HCT116 (cell line): ENCODE results near the gene KCNN3. TPM values are rescaled to one million over a fixed set of nuclear protein-coding genes. Genes with fewer than 3 reads are reported as not detected.

ENCODE experiments used
- ATAC-seq: fragments of 200-7000 bp; cut with Tn5 transposase; 2 replicates; pipeline ENCODE4 v1.9.1; 2020; ENCODE audit warnings: mild to moderate bottlenecking, moderate library complexity
- BruUV-seq: library from RNA; stranded (reverse); fragments of 400-500 nt; replicated peaks from 2 replicates; lab custom pipeline; 2021; lab: Mats Ljungman, UMichigan
- CTCF ChIA-PET: fragments of 300-600 bp; sonication (Branson Sonifier 250); formaldehyde crosslinking; loops from one replicate; lab custom pipeline; 2021; ENCODE audit warnings: antibody characterized with exemption; lab: Charles Lee
- POLR2A ChIA-PET: fragments of 300-600, 350-600 bp; sonication (Branson Sonifier 250); formaldehyde crosslinking; loops from one replicate; lab custom pipeline; 2021; ENCODE audit warnings: antibody characterized with exemption; lab: Charles Lee
- RAD21 ChIA-PET, 2 experiments: fragments of 300-600 bp; sonication (Branson Sonifier 250); formaldehyde crosslinking; loops; one replicate each; lab custom pipeline; 2023; ENCODE audit warnings: low total read pairs in 2 of 2; ENCODE audit not compliant: uncharacterized antibody in 2 of 2, unreplicated experiment in 2 of 2, low non-redundant PET in 1 of 2; lab: Charles Lee
- DNase-seq: peaks from one replicate; pipeline ENCODE4 v3.0.0-alpha.2; 2010; ENCODE audit warnings: low read depth, low spot score
- H2AFZ ChIP-seq: fragments of 200-600 bp; shearing (Covaris generic), sonication (generic); 2 replicates; pipeline ENCODE4 v1.6.1; 2017; ENCODE audit warnings: low read depth, mixed run types, mixed read lengths, antibody characterized with exemption, low read length; ENCODE audit not compliant: poor library complexity, severe bottlenecking
- H3K27ac ChIP-seq: 2 replicates; pipeline ENCODE4 v1.5.1; 2012; ENCODE audit warnings: low read depth, low read length
- H3K27me3 ChIP-seq: fragments of 200-600 bp; sonication (generic); 2 replicates; pipeline ENCODE4 v1.6.1; 2016; ENCODE audit warnings: mixed run types, low read length, mixed read lengths; ENCODE audit not compliant: insufficient read depth
- H3K36me3 ChIP-seq, 2 experiments: fragments of 200-500 bp in 1 of 2; fragments of 200-600 bp in 1 of 2; sonication (Bioruptor generic) in 1 of 2; sonication (generic) in 1 of 2; 2 replicates each; pipeline versions ENCODE4 v1.5.1 to v1.6.1; 2014 to 2016; ENCODE audit warnings: low read length in 2 of 2, inconsistent platforms in 1 of 2, mixed read lengths in 1 of 2, mixed run types in 1 of 2; ENCODE audit not compliant: insufficient read depth in 2 of 2, control insufficient read depth in 1 of 2
- H3K4me1 ChIP-seq, 2 experiments: fragments of 200-600 bp in 1 of 2; sonication (generic) in 1 of 2; 2 replicates each; pipeline versions ENCODE4 v1.5.1 to v1.6.1; 2012 to 2017; ENCODE audit warnings: low read length in 2 of 2, inconsistent platforms in 1 of 2, mild to moderate bottlenecking in 1 of 2, mixed read lengths in 1 of 2, mixed run types in 1 of 2, moderate library complexity in 1 of 2; ENCODE audit not compliant: insufficient read depth in 2 of 2, control insufficient read depth in 1 of 2
- H3K4me2 ChIP-seq: fragments of 200-600 bp; sonication (generic); 2 replicates; pipeline ENCODE4 v1.6.1; 2017; ENCODE audit warnings: mixed run types, low read length, mixed read lengths
- H3K4me3 ChIP-seq, 2 experiments: fragments of 200-600 bp in 1 of 2; sonication (generic) in 1 of 2; replicated peaks in 1 of 2; 2 replicates each; pipeline ENCODE4 v1.5.1; 2011 to 2016; ENCODE audit warnings: low read length in 2 of 2, control low read depth in 1 of 2, low read depth in 1 of 2, mild to moderate bottlenecking in 1 of 2, mixed read lengths in 1 of 2, mixed run types in 1 of 2
- H3K79me2 ChIP-seq: fragments of 200-600 bp; sonication (generic); 2 replicates; pipeline ENCODE4 v1.6.1; 2017; ENCODE audit warnings: mild to moderate bottlenecking, mixed run types, low read length, moderate library complexity, mixed read lengths; ENCODE audit not compliant: insufficient read depth
- H3K9ac ChIP-seq: fragments of 200-600 bp; sonication (generic); 2 replicates; pipeline ENCODE4 v1.6.1; 2016; ENCODE audit warnings: low read length, mixed read lengths
- H3K9me2 ChIP-seq: fragments of 200-600 bp; sonication (generic), shearing (Covaris generic); 2 replicates; pipeline ENCODE4 v1.6.1; 2017; ENCODE audit warnings: mixed run types, mild to moderate bottlenecking, moderate library complexity; ENCODE audit not compliant: insufficient read depth
- H3K9me3 ChIP-seq, 2 experiments: fragments of 200-500 bp in 1 of 2; fragments of 200-600 bp in 1 of 2; sonication (Bioruptor generic) in 1 of 2; sonication (generic) in 1 of 2; 2 replicates each; pipeline ENCODE4 v1.6.1; 2014 to 2017; ENCODE audit warnings: low read length in 2 of 2, mixed read lengths in 2 of 2, inconsistent platforms in 1 of 2, low read depth in 1 of 2, mild to moderate bottlenecking in 1 of 2, mixed run types in 1 of 2, moderate library complexity in 1 of 2; ENCODE audit not compliant: control insufficient read depth in 1 of 2, insufficient read depth in 1 of 2
- H4K20me1 ChIP-seq: fragments of 200-600 bp; sonication (generic), shearing (Covaris generic); 2 replicates; pipeline ENCODE4 v1.6.1; 2017; ENCODE audit warnings: mixed run types, mild to moderate bottlenecking, moderate library complexity; ENCODE audit not compliant: insufficient read depth
- ATF3 ChIP-seq: IDR thresholded peaks from 2 replicates; pipeline ENCODE4 v1.6.1; 2012
- CBX3 ChIP-seq: IDR thresholded peaks from 2 replicates; pipeline ENCODE4 v1.6.1; 2012; ENCODE audit warnings: low read depth
- CEBPB ChIP-seq: IDR thresholded peaks from 2 replicates; pipeline ENCODE4 v1.6.1; 2012; ENCODE audit warnings: low read depth
- EGR1 ChIP-seq: IDR thresholded peaks from 2 replicates; pipeline ENCODE4 v1.6.1; 2012; ENCODE audit warnings: low read depth
- EZH2 ChIP-seq: fragments of 200-600 bp; sonication (generic); IDR thresholded peaks from 2 replicates; pipeline ENCODE4 v1.6.1; 2017; ENCODE audit warnings: antibody characterized with exemption, mixed run types
- EZH2phosphoT487 ChIP-seq: fragments of 200-600 bp; IDR thresholded peaks from 2 replicates; pipeline ENCODE4 v1.6.1; 2018; ENCODE audit warnings: antibody characterized with exemption, borderline replicate concordance
- FOSL1 ChIP-seq: IDR thresholded peaks from 2 replicates; pipeline ENCODE4 v1.6.1; 2012; ENCODE audit warnings: low read depth
- JUND ChIP-seq: IDR thresholded peaks from 2 replicates; pipeline ENCODE4 v1.6.1; 2012
- MAX ChIP-seq: IDR thresholded peaks from 2 replicates; pipeline ENCODE4 v1.6.1; 2012
- POLR2AphosphoS5 ChIP-seq: IDR thresholded peaks from 2 replicates; pipeline ENCODE4 v1.6.1; 2011; ENCODE audit warnings: mild to moderate bottlenecking, low read depth, low read length, moderate library complexity
- REST ChIP-seq: IDR thresholded peaks from 2 replicates; pipeline ENCODE4 v1.6.1; 2012; ENCODE audit warnings: low read depth
- SIN3A ChIP-seq: IDR thresholded peaks from 2 replicates; pipeline ENCODE4 v1.6.1; 2012; ENCODE audit warnings: low read depth
- SP1 ChIP-seq: IDR thresholded peaks from 2 replicates; pipeline ENCODE4 v1.6.1; 2012; ENCODE audit warnings: low read depth
- SRF ChIP-seq: IDR thresholded peaks from 2 replicates; pipeline ENCODE4 v1.6.1; 2012; ENCODE audit warnings: low read depth
- TCF7L2 ChIP-seq: IDR thresholded peaks from 2 replicates; pipeline ENCODE4 v1.7.0; 2011; ENCODE audit warnings: borderline replicate concordance, inconsistent platforms; ENCODE audit not compliant: insufficient read depth, insufficient read length; ENCODE audit errors: extremely low read depth
- YY1 ChIP-seq: IDR thresholded peaks from 2 replicates; pipeline ENCODE4 v1.6.1; 2011; ENCODE audit warnings: low read length, low read depth, moderate library complexity, mild to moderate bottlenecking; ENCODE audit not compliant: insufficient replicate concordance; ENCODE audit errors: extremely low read depth
- ZBTB33 ChIP-seq: IDR thresholded peaks from 2 replicates; pipeline ENCODE4 v1.6.1; 2011; ENCODE audit warnings: mild to moderate bottlenecking, low read length, moderate library complexity; ENCODE audit not compliant: insufficient replicate concordance; ENCODE audit errors: extremely low read depth
- ZFX ChIP-seq: fragments of 450-650 bp; IDR thresholded peaks from 2 replicates; pipeline ENCODE4 v1.6.1; 2017
- ZNF274 ChIP-seq: fragments of 200-500 bp; sonication (Bioruptor generic); IDR thresholded peaks from 2 replicates; pipeline ENCODE4 v1.6.1; 2014; ENCODE audit warnings: mild to moderate bottlenecking, low read depth, low read length, inconsistent platforms
- intact Hi-C: fragments of 100-400 bp; cut with micrococcal nuclease; formaldehyde crosslinking; loops from 2 replicates; pipeline ENCODE4 v1.10.0; 2022
- total RNA-seq: library from RNA; stranded (reverse); gene quantifications from one replicate; pipeline ENCODE4 v1.2.1, GENCODE V29; 2021; ENCODE audit not compliant: unreplicated experiment

The KCNN3 gene
- total RNA-seq, 1 experiment from 2014 or later: 1.1 TPM

GRCh38 chr1:154867064-154867825, 2.8 kb downstream of the KCNN3 start:
- no peak overlapping the region for H3K4me2 ChIP-seq
- H2AFZ ChIP-seq: no peak overlapping the region
- H3K4me3 ChIP-seq: no peak overlapping the region
- H3K36me3 ChIP-seq: no peaks in the 10 kb centered on the region
- intact Hi-C loops: no loop called here
- CTCF ChIA-PET: interaction anchor here (0.8 kb wide), 1 partner anchor 11 kb away, joined by 5 read pairs; no protein-coding TSS in a partner anchor
- H3K79me2 ChIP-seq: no peaks in the 10 kb centered on the region
- peaks cover 4% of the 10 kb centered on the region; the same call in 1 of the 2 replicates for H3K27me3 ChIP-seq
- peaks cover 0 to 24% of the 10 kb centered on the region in 2 experiments; a peak in 3 of 4 replicates for H3K4me1 ChIP-seq
- RAD21 ChIA-PET: no interaction called here
- H3K27ac ChIP-seq: no peak overlapping the region
- TF ChIP-seq TCF7L2 (no peak), FOSL1 (no peak), MAX (no peak), SRF (no peak), REST (no peak), SIN3A (no peak), ATF3 (no peak), ZFX (no peak), JUND (no peak), EZH2phosphoT487 (no peak), EZH2 (no peak), ZNF274 (no peak), POLR2AphosphoS5 (no peak), CBX3 (no peak), SP1 (no peak), EGR1 (no peak), CEBPB (no peak), YY1 (no peak), ZBTB33 (no peak)
- H3K9me2 ChIP-seq: no peaks in the 10 kb centered on the region
- ATAC-seq (no peak), DNase-seq (no peak)
- POLR2A ChIA-PET: no interaction called here
- H3K9ac ChIP-seq: no peak overlapping the region
- H3K9me3 ChIP-seq: no peaks in the 10 kb centered on the region
- BruUV-seq: no TSS peak
- H4K20me1 ChIP-seq: no peaks in the 10 kb centered on the region
